ENCODE data around the gene PAH.

The PAH gene

GRCh38 chr12:102964872-102965271 is 47.8 kb upstream of the PAH start:
- CTCF ChIA-PET: no interaction called here

GRCh38 chr12:102963796-102964195 is 46.8 kb upstream of the PAH start:
- Histone ChIP-seq H3K4me3 (ENCODE audit: low read depth, low read length) (no peak overlapping the region), H3K36me3 (ENCODE audit: control insufficient read depth in 2 of 2, insufficient read depth in 1 of 2, low read length in 2 of 2) (no peaks in the 10 kb centered on the region), H3K9me3 (ENCODE audit: control insufficient read depth, insufficient read depth, low read depth, low read length) (no peaks in the 10 kb centered on the region), H3K27ac (ENCODE audit: extremely low read depth, low read depth, low read length) (no peak overlapping the region), H3K4me1 (ENCODE audit: control insufficient read depth, insufficient read depth, low read length) (no peaks in the 10 kb centered on the region)
- ChIA-PET CTCF (interaction anchor here (0.5 to 0.7 kb wide), 2 partner anchors 10 to 1592 kb away, joined by 4 read pairs; no protein-coding TSS in a partner anchor), POLR2A (no interaction called here)
- TF ChIP-seq IKZF3 (tag by site-specific recombination; IDR thresholded peaks at IDR 0.05) (no peak), TRIM28 (IDR thresholded peaks at IDR 0.05; ENCODE audit: borderline replicate concordance, low read length) (no peak), ZNF37A (tag by site-specific recombination; IDR thresholded peaks at IDR 0.05) (no peak)

More at GRCh38 chr12:102964872-102965271, 47.8 kb upstream of the PAH start:
- Histone ChIP-seq H3K27ac (ENCODE audit: extremely low read depth, low read depth, low read length) (no peak overlapping the region), H3K4me1 (ENCODE audit: control insufficient read depth, insufficient read depth, low read length) (no peaks in the 10 kb centered on the region), H3K36me3 (ENCODE audit: control insufficient read depth in 2 of 2, insufficient read depth in 1 of 2, low read length in 2 of 2) (no peaks in the 10 kb centered on the region), H3K9me3 (ENCODE audit: control insufficient read depth, insufficient read depth, low read depth, low read length) (no peaks in the 10 kb centered on the region), H3K4me3 (ENCODE audit: low read depth, low read length) (peak overlapping the region; percentile 5; the same call in 1 of the 2 replicates)
- TF ChIP-seq ZFHX2 (tag by site-specific recombination; conservative IDR thresholded peaks at IDR 0.05) (no peak), ZFP37 (tag by site-specific recombination; IDR thresholded peaks at IDR 0.05) (no peak), ZNF335 (tag by site-specific recombination; conservative IDR thresholded peaks at IDR 0.05) (no peak), ZNF701 (tag by site-specific recombination; IDR thresholded peaks at IDR 0.05) (no peak)
- POLR2A ChIA-PET: no interaction called here

GRCh38 chr12:102962986-102963385 is 45.9 kb upstream of the PAH start:
- no peak overlapping the region for H3K4me3 ChIP-seq (ENCODE audit: low read depth, low read length)
- H3K4me1 ChIP-seq (ENCODE audit: control insufficient read depth, insufficient read depth, low read length): no peaks in the 10 kb centered on the region
- TF ChIP-seq KLF9 (tag by site-specific recombination; IDR thresholded peaks at IDR 0.05; ENCODE audit: low read depth) (no peak), ZNF18 (tag by site-specific recombination; IDR thresholded peaks at IDR 0.05) (no peak), ZNF280D (tag by site-specific recombination; IDR thresholded peaks at IDR 0.05) (no peak), ZNF214 (tag by site-specific recombination; IDR thresholded peaks at IDR 0.05; ENCODE audit: borderline replicate concordance) (no peak), FEZF1 (tag by site-specific recombination; IDR thresholded peaks at IDR 0.05) (no peak), REST (tag by site-specific recombination; IDR thresholded peaks at IDR 0.05) (no peak), PATZ1 (tag by site-specific recombination; IDR thresholded peaks at IDR 0.05) (no peak), ZNF629 (tag by site-specific recombination; IDR thresholded peaks at IDR 0.05) (no peak)
- H3K27ac ChIP-seq (ENCODE audit: extremely low read depth, low read depth, low read length): no peak overlapping the region
- CTCF ChIA-PET: interaction anchor here (1.5 kb wide), 1 partner anchor 14 kb away, joined by 6 read pairs; no protein-coding TSS in a partner anchor
- POLR2A ChIA-PET: no interaction called here
- H3K36me3 ChIP-seq (ENCODE audit: control insufficient read depth in 2 of 2, insufficient read depth in 1 of 2, low read length in 2 of 2): no peaks in the 10 kb centered on the region
- no peaks in the 10 kb centered on the region for H3K9me3 ChIP-seq (ENCODE audit: control insufficient read depth, insufficient read depth, low read depth, low read length)
